Adrenal gland (tissue), 12 donors: ENCODE measurements around the gene C1orf216. TPM values are rescaled to one million over a fixed set of nuclear protein-coding genes. Genes with fewer than 3 reads are reported as not detected.
A peak's percentile ranks its signal among the peaks of the same experiment; 100 is the strongest.

Experiments
- DNase-seq, 7 donors: peaks; one replicate each; pipeline ENCODE4 v3.0.0-alpha.2; 2019 to 2020
- H3K27ac ChIP-seq, 5 donors: fragments of 200-600 bp; sonication (generic) in 4 of 5; 1 replicate in 3 of 5; 2 replicates in 2 of 5; pipeline versions ENCODE4 v1.5.1 to v1.8.0; 2016 to 2020; ENCODE audit warnings: mild to moderate bottlenecking in 1 of 5
- H3K27me3 ChIP-seq: fragments of 200-600 bp; 2 replicates; pipeline ENCODE4 v1.8.0; 2021
- H3K36me3 ChIP-seq, 2 donors: fragments of 200-600 bp; replicated peaks in 1 of 2; 1 replicate in 1 of 2; 2 replicates in 1 of 2; pipeline versions ENCODE4 v1.5.1 to v1.8.0; 2018 to 2022
- H3K4me1 ChIP-seq, 2 donors: fragments of 200-600 bp; replicated peaks in 1 of 2; 1 replicate in 1 of 2; 2 replicates in 1 of 2; pipeline versions ENCODE4 v1.5.1 to v1.8.0; 2018 to 2021
- H3K4me3 ChIP-seq, 4 donors: fragments of 200-600 bp; sonication (generic) in 3 of 4; one replicate each; pipeline ENCODE4 v1.5.1; 2016 to 2018
- H3K9me3 ChIP-seq, 3 donors: fragments of 200-600 bp; sonication (generic) in 1 of 3; replicated peaks in 1 of 3; 1 replicate in 2 of 3; 2 replicates in 1 of 3; pipeline versions ENCODE4 v1.5.1 to v1.8.0; 2016 to 2021
- CTCF ChIP-seq, 6 experiments: fragments of 450-650 bp in 4 of 6; fragments of 200-600 bp in 2 of 6; sonication (generic) in 1 of 6; IDR thresholded peaks; 1 replicate in 5 of 6; 2 replicates in 1 of 6; pipeline versions ENCODE4 v1.5.1 to v1.8.0; 2016 to 2021; ENCODE audit warnings: antibody characterized with exemption in 6 of 6, mild to moderate bottlenecking in 2 of 6, moderate library complexity in 1 of 6
- POLR2A ChIP-seq, 2 donors: fragments of 450-650 bp; IDR thresholded peaks; one replicate each; pipeline ENCODE4 v1.6.1; 2017; ENCODE audit warnings: antibody characterized with exemption in 2 of 2, mild to moderate bottlenecking in 2 of 2, moderate library complexity in 1 of 2
- WGBS, 4 donors: extraction: QIAGEN DNeasy Blood & Tissue Kit in 2 of 4; methylation state at CpG; one replicate each; pipeline versions ENCODE4 v1.1.5 to v1.1.7; 2013 to 2017; 5-methylcytosine and 5-hydroxymethylcytosine counted together
- intact Hi-C, 2 donors: fragments of 100-400 bp; cut with DNase I; formaldehyde crosslinking; loops; one replicate each; pipeline versions ENCODE4 v1.14.1 to v1.15.0; 2022 to 2023
- polyA plus RNA-seq, 3 donors: library from polyadenylated mRNA; stranded (reverse); fragments of 200-250 nt in 2 of 3; fragments of 350-450 nt in 1 of 3; fragmentation: Illumina TruSeq in 1 of 3; extraction: RNeasy Lipid Tissue Mini Kit (QIAGEN cat#74804) in 1 of 3; gene quantifications; one replicate each; pipeline ENCODE4 v1.2.3, GENCODE V29; 2013 to 2014
- total RNA-seq, 9 donors: library from RNA; depleted of rRNA in 4 of 9; stranded (reverse); fragments of >200 nt in 4 of 9; fragments of 120-200 nt in 1 of 9; fragmentation: NEBNext Ultra II Directional in 1 of 9; extraction: Animal tissue kit (Norgen Biotek cat#: 25700) in 1 of 9; gene quantifications; one replicate each; pipeline versions ENCODE4 v1.1.0 to v1.2.4, GENCODE V29; 2013 to 2023
- donor health status: healthy with polysubstance abuse.
- donor health status: Bipolar disorder and iron deficiency.
- donor health status: DM: yes; HTN: yes; CAD: no.
- donor health status: DM: no; HTN: no; CAD: no.
- donor health status: DM: no; HTN: no; CAD: no.
- donor health status: DM: yes; HTN: yes; CAD: no.

The C1orf216 gene
- total and polyA plus RNA-seq, 12 donors: 6.2 to 25.0 (median 13.9) TPM

DNA sequence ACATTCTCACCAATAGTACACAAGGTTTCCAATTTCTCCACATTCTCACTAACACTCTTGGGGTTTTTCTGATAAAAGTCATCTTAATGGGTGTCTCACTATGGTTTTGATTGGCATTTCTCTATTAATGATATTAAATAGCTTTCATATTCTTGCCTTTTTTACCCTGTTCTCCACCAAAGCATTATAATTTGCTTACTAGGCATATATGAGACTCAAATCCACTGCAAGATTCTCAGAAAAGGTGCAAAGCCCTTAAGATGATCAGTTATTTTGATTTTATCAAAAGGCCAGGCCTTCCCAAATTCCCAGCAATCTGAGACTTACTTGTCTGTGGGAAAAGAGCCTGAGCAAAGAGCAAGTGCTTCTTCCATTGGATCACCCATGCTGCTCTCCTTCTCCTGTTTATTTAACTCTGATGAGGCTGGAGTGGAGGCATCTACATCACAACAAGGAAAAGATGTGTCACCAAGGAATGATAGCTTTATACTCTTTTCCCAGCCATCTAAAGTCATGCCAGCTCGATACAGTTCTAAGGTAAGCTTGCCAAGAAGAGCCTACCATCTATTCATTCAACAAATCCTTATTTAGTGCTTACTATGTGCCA is 26.5 kb upstream of the C1orf216 start:
- Histone ChIP-seq H3K9me3 (no peaks in the 10 kb centered on the region), H3K4me1 (no peaks in the 10 kb centered on the region), H3K4me3 (no peak overlapping the region), H3K36me3 (no peaks in the 10 kb centered on the region), H3K27me3 (no peaks in the 10 kb centered on the region), H3K27ac (no peak overlapping the region)
- TF ChIP-seq CTCF (IDR thresholded peaks at IDR 0.05) (no peak), POLR2A (IDR thresholded peaks at IDR 0.05) (no peak)
- intact Hi-C loops: no loop called here
- DNase-seq: no peak
- WGBS, 4 donors: 83 to 100% (median 93%) methylated on average over 1 of the region's 1 CpG

DNA sequence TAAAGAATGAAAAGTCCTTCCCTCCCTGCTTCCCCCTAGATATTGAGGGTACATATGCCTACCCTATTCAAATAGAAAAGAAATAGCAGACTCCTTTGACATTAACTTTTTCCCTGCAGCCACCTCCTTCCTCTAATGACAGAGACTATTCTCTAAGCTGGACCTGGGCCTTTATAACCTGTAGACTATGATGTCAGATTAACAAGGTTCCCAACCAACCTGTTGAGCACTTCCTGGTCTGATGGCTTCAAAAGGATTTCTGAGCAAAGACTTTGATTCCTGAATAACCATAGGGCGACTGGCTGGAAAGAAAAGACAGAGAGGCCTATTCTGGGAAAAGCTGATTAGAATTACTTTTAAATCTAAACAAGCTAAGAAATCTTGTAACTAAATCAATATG is 18.4 kb upstream of the C1orf216 start:
- H3K4me3 ChIP-seq: no peak overlapping the region
- DNase-seq: no peak
- no peaks in the 10 kb centered on the region for H3K36me3 ChIP-seq
- no peak overlapping the region for H3K27ac ChIP-seq
- intact Hi-C loops: no loop called here
- WGBS, 4 donors: 89 to 95% (median 94%) methylated on average over 1 of the region's 1 CpG
- no peaks in the 10 kb centered on the region for H3K27me3 ChIP-seq
- H3K4me1 ChIP-seq: no peaks in the 10 kb centered on the region
- no peaks in the 10 kb centered on the region for H3K9me3 ChIP-seq
- TF ChIP-seq CTCF (IDR thresholded peaks at IDR 0.05) (no peak), POLR2A (IDR thresholded peaks at IDR 0.05) (no peak)

GRCh38 chr1:35727434-35728040 is 8.9 kb upstream of the C1orf216 start:
- Histone ChIP-seq H3K4me3 (no peak overlapping the region), H3K27me3 (no peaks in the 10 kb centered on the region), H3K36me3 (no peaks in the 10 kb centered on the region), H3K27ac (no peak overlapping the region), H3K9me3 (no peaks in the 10 kb centered on the region), H3K4me1 (no peaks in the 10 kb centered on the region)
- 77 to 91% (median 83%) methylated on average over 4 of the region's 4 CpGs for WGBS, 4 donors
- TF ChIP-seq POLR2A (IDR thresholded peaks at IDR 0.05): no peak
- TF ChIP-seq CTCF (IDR thresholded peaks at IDR 0.05): no peak
- intact Hi-C loops: loop anchor here (2.0 to 5.0 kb wide), 3 partner anchors 157 to 275 kb away; no protein-coding TSS in a partner anchor
- no peak for DNase-seq

- 43 to 49% (median 45%) methylated on average over 10 to 11 of the region's 11 CpGs for WGBS, 4 donors
- Histone ChIP-seq H3K9me3 (no peaks in the 10 kb centered on the region), H3K4me3 (no peak overlapping the region), H3K4me1 (no peaks in the 10 kb centered on the region), H3K27ac (no peak overlapping the region), H3K36me3 (no peaks in the 10 kb centered on the region), H3K27me3 (no peaks in the 10 kb centered on the region)
- TF ChIP-seq POLR2A (IDR thresholded peaks at IDR 0.05): no peak
- peak; percentile 68 to 86 (median 78) for TF ChIP-seq CTCF (IDR thresholded peaks at IDR 0.05)
- DNase-seq: peak; percentile 27 to 78 (median 53)
- intact Hi-C loops: loop anchor here (2.0 to 5.0 kb wide), 3 partner anchors 156 to 274 kb away; no protein-coding TSS in a partner anchor
Observed at GRCh38 chr1:35726450-35727433, 8.1 kb upstream of the C1orf216 start.
